Astrocyte (in vitro differentiated cells and primary cell): Measurements from ENCODE around the gene FNDC3B. TPM values are rescaled to one million over a fixed set of nuclear protein-coding genes. Genes with fewer than 3 reads are reported as not detected.

Experiments used
- DNase-seq: peaks from one replicate; pipeline ENCODE4 v3.0.0-alpha.2; 2010; ENCODE audit warnings: low read depth
- FAIRE-seq: peaks from 2 replicates; lab custom pipeline; 2011; peaks lifted over from hg19 to GRCh38; lab: Jason Lieb, UNC
- H2AFZ ChIP-seq: 2 replicates; pipeline ENCODE4 v1.6.0; 2012; ENCODE audit warnings: low read depth, low read length, inconsistent platforms
- H3K27ac ChIP-seq: 2 replicates; pipeline ENCODE4 v1.5.1; 2011; ENCODE audit warnings: low read depth, low read length, inconsistent platforms
- H3K27me3 ChIP-seq: 2 replicates; pipeline ENCODE4 v1.6.0; 2011; ENCODE audit warnings: low read length, inconsistent platforms; ENCODE audit not compliant: insufficient read depth
- H3K36me3 ChIP-seq: 2 replicates; pipeline ENCODE4 v1.5.1; 2011; ENCODE audit warnings: low read length, inconsistent platforms; ENCODE audit not compliant: insufficient read depth
- H3K4me1 ChIP-seq: 2 replicates; pipeline ENCODE4 v1.5.1; 2011; ENCODE audit warnings: low read length, inconsistent platforms; ENCODE audit not compliant: insufficient read depth
- H3K4me2 ChIP-seq: 2 replicates; pipeline ENCODE4 v1.6.0; 2012; ENCODE audit warnings: low read length, inconsistent platforms
- H3K4me3 ChIP-seq: 2 replicates; pipeline ENCODE4 v1.5.1; 2011; ENCODE audit warnings: low read depth, mild to moderate bottlenecking, low read length, inconsistent platforms; ENCODE audit not compliant: insufficient read depth
- H3K79me2 ChIP-seq: 2 replicates; pipeline ENCODE4 v1.6.0; 2012; ENCODE audit warnings: mild to moderate bottlenecking, low read length, inconsistent platforms; ENCODE audit not compliant: insufficient read depth
- H3K9ac ChIP-seq: 2 replicates; pipeline ENCODE4 v1.6.0; 2012; ENCODE audit warnings: mild to moderate bottlenecking, low read length, inconsistent platforms
- H3K9me3 ChIP-seq: 2 replicates; pipeline ENCODE4 v1.5.1; 2012; ENCODE audit warnings: low read depth, mild to moderate bottlenecking, low read length, inconsistent platforms; ENCODE audit not compliant: insufficient read depth
- H4K20me1 ChIP-seq: 2 replicates; pipeline ENCODE4 v1.6.0; 2012; ENCODE audit warnings: low read length, inconsistent platforms; ENCODE audit not compliant: insufficient read depth
- H3K27ac Mint-ChIP-seq: one replicate; pipeline ENCODE4 v1.8.0; 2021; ENCODE audit warnings: mild to moderate bottlenecking, mixed read lengths; ENCODE audit not compliant: unreplicated experiment
- H3K27me3 Mint-ChIP-seq: one replicate; pipeline ENCODE4 v1.8.0; 2021; ENCODE audit warnings: low read depth, mixed read lengths; ENCODE audit not compliant: unreplicated experiment
- H3K36me3 Mint-ChIP-seq: one replicate; pipeline ENCODE4 v1.8.0; 2021; ENCODE audit warnings: low read depth, mixed read lengths; ENCODE audit not compliant: unreplicated experiment
- H3K4me1 Mint-ChIP-seq: one replicate; pipeline ENCODE4 v1.8.0; 2021; ENCODE audit warnings: low read depth, mixed read lengths; ENCODE audit not compliant: unreplicated experiment
- H3K4me3 Mint-ChIP-seq: one replicate; pipeline ENCODE4 v1.8.0; 2021; ENCODE audit warnings: mild to moderate bottlenecking, moderate library complexity, mixed read lengths; ENCODE audit not compliant: unreplicated experiment
- H3K9me3 Mint-ChIP-seq: one replicate; pipeline ENCODE4 v1.8.0; 2021; ENCODE audit warnings: mild to moderate bottlenecking, mixed read lengths; ENCODE audit not compliant: unreplicated experiment
- CTCF ChIP-seq: IDR thresholded peaks from 2 replicates; pipeline ENCODE4 v1.5.1; 2011; ENCODE audit warnings: low read depth, mild to moderate bottlenecking, inconsistent platforms, low read length, moderate library complexity; ENCODE audit not compliant: insufficient read depth
- EZH2 ChIP-seq: IDR thresholded peaks from 2 replicates; pipeline ENCODE4 v1.6.1; 2012; ENCODE audit warnings: mild to moderate bottlenecking, low read length, inconsistent platforms; ENCODE audit not compliant: insufficient read depth
- total RNA-seq: library from RNA; stranded (reverse); gene quantifications from 2 replicates; pipeline ENCODE4 v1.2.1, GENCODE V29; 2021

FNDC3B gene
- total RNA-seq, 1 donor from 2014 or later: 327 TPM

- DNase-seq (no peak), FAIRE-seq (no peak)
- H4K20me1 ChIP-seq: no peaks in the 10 kb centered on the region
- H3K36me3 ChIP-seq: no peaks in the 10 kb centered on the region
- peaks cover 59% of the 10 kb centered on the region for H3K27me3 Mint-ChIP-seq
- H3K4me3 Mint-ChIP-seq: no peak overlapping the region
- peaks cover 2% of the 10 kb centered on the region for H3K4me1 ChIP-seq
- H3K9me3 Mint-ChIP-seq: peaks cover 20% of the 10 kb centered on the region
- H3K9ac ChIP-seq: no peak overlapping the region
- H3K36me3 Mint-ChIP-seq: peaks cover 6% of the 10 kb centered on the region
- H3K27ac Mint-ChIP-seq: no peak overlapping the region
- no peaks in the 10 kb centered on the region for H3K79me2 ChIP-seq
- peaks cover 53% of the 10 kb centered on the region for H3K27me3 ChIP-seq
- H3K4me3 ChIP-seq: no peak overlapping the region
- H3K4me1 Mint-ChIP-seq: no peaks in the 10 kb centered on the region
- H2AFZ ChIP-seq: no peak overlapping the region
- no peak overlapping the region for H3K27ac ChIP-seq
- no peak overlapping the region for H3K4me2 ChIP-seq
- no peak for TF ChIP-seq EZH2
- no peak for TF ChIP-seq CTCF
- peaks cover 3% of the 10 kb centered on the region for H3K9me3 ChIP-seq
Observed at GRCh38 chr3:172444821-172445220, 405.4 kb downstream of the FNDC3B start.

GRCh38 chr3:172446198-172446597 lies 406.8 kb downstream of the FNDC3B start:
- H3K27me3 Mint-ChIP-seq: peaks cover 66% of the 10 kb centered on the region
- no peak overlapping the region for H3K27ac Mint-ChIP-seq
- H3K36me3 ChIP-seq: no peaks in the 10 kb centered on the region
- H2AFZ ChIP-seq: no peak overlapping the region
- H3K4me1 ChIP-seq: peaks cover 2% of the 10 kb centered on the region
- peaks cover 54% of the 10 kb centered on the region for H3K27me3 ChIP-seq
- H3K79me2 ChIP-seq: no peaks in the 10 kb centered on the region
- no peak overlapping the region for H3K27ac ChIP-seq
- no peak for TF ChIP-seq CTCF
- no peak for TF ChIP-seq EZH2
- H3K9me3 Mint-ChIP-seq: peaks cover 22% of the 10 kb centered on the region
- DNase-seq (no peak), FAIRE-seq (no peak)
- no peak overlapping the region for H3K4me3 Mint-ChIP-seq
- H3K4me3 ChIP-seq: no peak overlapping the region
- H3K36me3 Mint-ChIP-seq: peaks cover 6% of the 10 kb centered on the region
- peaks cover 3% of the 10 kb centered on the region for H3K9me3 ChIP-seq
- no peaks in the 10 kb centered on the region for H3K4me1 Mint-ChIP-seq
- H3K9ac ChIP-seq: no peak overlapping the region
- no peak overlapping the region for H3K4me2 ChIP-seq
- H4K20me1 ChIP-seq: no peaks in the 10 kb centered on the region

- H3K27me3 ChIP-seq: peaks cover 47% of the 10 kb centered on the region
- H3K9ac ChIP-seq: no peak within 1 kb of the TSS
- Mint-ChIP-seq H3K4me1 (no peaks in the 10 kb centered on the region), H3K27ac (no peak within 1 kb of the TSS), H3K27me3 (peaks cover 65% of the 10 kb centered on the region), H3K4me3 (no peak within 1 kb of the TSS), H3K9me3 (peaks cover 22% of the 10 kb centered on the region), H3K36me3 (peaks cover 6% of the 10 kb centered on the region)
- peaks cover 2% of the 10 kb centered on the region for H3K4me1 ChIP-seq
- H3K9me3 ChIP-seq: peaks cover 3% of the 10 kb centered on the region
- H4K20me1 ChIP-seq: no peaks in the 10 kb centered on the region
- H3K36me3 ChIP-seq: no peaks in the 10 kb centered on the region
- no peak within 1 kb of the TSS for H3K4me3 ChIP-seq
- H3K4me2 ChIP-seq: peak within 1 kb of the TSS; percentile 79
- no peak for FAIRE-seq
- no peak for DNase-seq
- TF ChIP-seq EZH2 (peak; percentile 77), CTCF (no peak)
- no peak within 1 kb of the TSS for H3K27ac ChIP-seq
- no peak within 1 kb of the TSS for H2AFZ ChIP-seq
- no peaks in the 10 kb centered on the region for H3K79me2 ChIP-seq
Observed at GRCh38 chr3:172447611-172448579, 408.5 kb downstream of the FNDC3B start, which contains the start of gene GHSR. GHSR (minus strand) TSS chr3:172448456; CDS start chr3:172448413, 43 bp downstream.
